ENCODE data around the gene SPATC1L.

The SPATC1L gene

GRCh38 chr21:46207920-46208591, 23.8 kb upstream of the SPATC1L start:
- H3K9me2 ChIP-seq (ENCODE audit: low read depth, low read length): no peaks in the 10 kb centered on the region
- no peak overlapping the region for H3K4me3 ChIP-seq (ENCODE audit: low read depth, low read length, poor library complexity, severe bottlenecking)
- H3K79me2 ChIP-seq (ENCODE audit: insufficient read depth, low read length): no peaks in the 10 kb centered on the region
- H3K4me1 ChIP-seq (ENCODE audit: insufficient read depth, low read length, severe bottlenecking): no peaks in the 10 kb centered on the region
- no peaks in the 10 kb centered on the region for H3K9me3 ChIP-seq (ENCODE audit: low read length)
- no peak for TF ChIP-seq CTCF (IDR thresholded peaks at IDR 0.05; ENCODE audit: low read length)
- TF ChIP-seq EZH2 (IDR thresholded peaks at IDR 0.05; ENCODE audit: borderline replicate concordance, low read length): no peak
- no peak overlapping the region for H2AFZ ChIP-seq (ENCODE audit: low read length)
- H4K20me1 ChIP-seq (ENCODE audit: insufficient read depth, low read length): no peaks in the 10 kb centered on the region
- H3K9ac ChIP-seq (ENCODE audit: low read length): no peak overlapping the region
- H3K27me3 ChIP-seq (ENCODE audit: insufficient read depth, low read length): no peaks in the 10 kb centered on the region
- 0 out of 2 replicates have a peak, but pooled peaks cover 3% of the 10 kb centered on the region for H3F3A ChIP-seq (ENCODE audit: insufficient read depth, low read length)
- H3K36me3 ChIP-seq (ENCODE audit: insufficient read depth, low read length): peaks cover 77% of the 10 kb centered on the region
- no peak overlapping the region for H3K27ac ChIP-seq (ENCODE audit: low read depth, low read length, poor library complexity, severe bottlenecking)
- H3K4me2 ChIP-seq (ENCODE audit: low read length): no peak overlapping the region

GRCh38 chr21:46207006-46207919, 23.0 kb upstream of the SPATC1L start:
- Histone ChIP-seq H3K27ac (ENCODE audit: low read depth, low read length, poor library complexity, severe bottlenecking) (no peak overlapping the region), H3K4me3 (ENCODE audit: low read depth, low read length, poor library complexity, severe bottlenecking) (no peak overlapping the region)

More at GRCh38 chr21:46207006-46207919, 23.0 kb upstream of the SPATC1L start:
- Histone ChIP-seq H2AFZ (ENCODE audit: low read length) (no peak overlapping the region), H3K79me2 (ENCODE audit: insufficient read depth, low read length) (no peaks in the 10 kb centered on the region), H3K4me2 (ENCODE audit: low read length) (no peak overlapping the region), H3K27me3 (ENCODE audit: insufficient read depth, low read length) (no peaks in the 10 kb centered on the region), H4K20me1 (ENCODE audit: insufficient read depth, low read length) (no peaks in the 10 kb centered on the region), H3F3A (ENCODE audit: insufficient read depth, low read length) (0 out of 2 replicates have a peak, but pooled peaks cover 3% of the 10 kb centered on the region), H3K4me1 (ENCODE audit: insufficient read depth, low read length, severe bottlenecking) (no peaks in the 10 kb centered on the region), H3K9ac (ENCODE audit: low read length) (no peak overlapping the region), H3K9me3 (ENCODE audit: low read length) (no peaks in the 10 kb centered on the region), H3K9me2 (ENCODE audit: low read depth, low read length) (no peaks in the 10 kb centered on the region), H3K36me3 (ENCODE audit: insufficient read depth, low read length) (peaks cover 77% of the 10 kb centered on the region)
- TF ChIP-seq CTCF (IDR thresholded peaks at IDR 0.05; ENCODE audit: low read length) (no peak), EZH2 (IDR thresholded peaks at IDR 0.05; ENCODE audit: borderline replicate concordance, low read length) (no peak)

Measured in OCI-LY1 (cell line).